ENCODE data around the gene USP16. TPM values are rescaled to one million over a fixed set of nuclear protein-coding genes. Genes with fewer than 3 reads are reported as not detected.

Gene USP16
- total RNA-seq, 1 experiment from 2014 or later, result 24.1 TPM

DNA sequence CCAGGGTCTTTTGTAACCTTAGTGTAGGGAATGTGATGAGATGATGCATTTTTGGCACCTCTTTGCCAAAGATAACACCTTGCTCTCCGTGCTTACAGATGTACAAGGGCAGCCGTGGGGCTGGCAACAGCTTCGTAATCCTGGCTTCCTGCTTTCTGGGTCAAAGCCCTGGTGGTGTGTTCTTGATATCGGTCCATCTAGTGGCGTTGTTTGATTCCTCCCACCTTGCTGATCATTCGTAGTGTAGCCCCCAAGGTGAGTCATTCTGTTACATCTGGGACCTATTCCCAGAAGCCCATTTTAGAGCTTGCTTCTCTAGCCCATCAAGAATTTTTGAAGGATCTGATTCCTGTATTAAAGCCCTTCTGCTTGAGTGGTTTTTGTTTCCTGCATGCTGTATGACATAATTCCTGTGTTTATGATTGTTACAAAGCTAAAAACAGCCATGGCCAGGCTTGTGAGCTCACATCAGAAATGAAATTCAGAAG is 56.0 kb downstream of the USP16 start:
- Histone ChIP-seq H3K9me2 (replicated peaks; ENCODE audit: low read length) (0 out of 2 replicates have a peak, but pooled peaks cover 5% of the 10 kb centered on the region), H3K4me3 (ENCODE audit: low read length) (no peak overlapping the region), H3K9me3 (ENCODE audit: low read length) (no peaks in the 10 kb centered on the region), H3F3A (ENCODE audit: low read length, unreplicated experiment) (no peaks in the 10 kb centered on the region), H3K27ac (ENCODE audit: low read length) (no peak overlapping the region), H3K4me1 (ENCODE audit: insufficient read depth, low read length) (peaks cover 24% of the 10 kb centered on the region), H3K27me3 (ENCODE audit: low read length) (no peaks in the 10 kb centered on the region), H3K36me3 (ENCODE audit: low read depth, low read length) (no peaks in the 10 kb centered on the region), H3K79me2 (ENCODE audit: low read length) (no peaks in the 10 kb centered on the region), H4K20me1 (ENCODE audit: low read length) (no peaks in the 10 kb centered on the region), H3K9ac (ENCODE audit: low read length) (no peak overlapping the region), H2AFZ (ENCODE audit: low read length) (no peak overlapping the region), H3K4me2 (ENCODE audit: low read length) (no peak overlapping the region)
- DNase-seq, result no peak
- no TSS peak for BruUV-seq (replicated peaks)
- CTCF ChIA-PET, result interaction anchor here (0.7 kb wide), 1 partner anchor 11 kb away, joined by 3 read pairs; no protein-coding TSS in a partner anchor
- ATAC-seq, result no peak
- intact Hi-C loops (cut with micrococcal nuclease), result loop anchor here (10.0 kb wide), 1 partner anchor 2004 kb away; no protein-coding TSS in a partner anchor
- POLR2A ChIA-PET (ENCODE audit: unreplicated experiment), result no interaction called here
- no peak for TF ChIP-seq EZH2 (IDR thresholded peaks at IDR 0.05; ENCODE audit: low read length, unreplicated experiment)
- no peak for TF ChIP-seq CTCF (conservative IDR thresholded peaks at IDR 0.05; ENCODE audit: low read depth, low read length)
- no peak for TF ChIP-seq EZH2phosphoT487 (IDR thresholded peaks at IDR 0.05; ENCODE audit: borderline replicate concordance, low read length)

GRCh38 chr21:29082046-29082815 is 57.8 kb downstream of the USP16 start:
- no peak overlapping the region for H3K9ac ChIP-seq (ENCODE audit: low read length)
- H3K79me2 ChIP-seq (ENCODE audit: low read length), result no peaks in the 10 kb centered on the region
- no peak for DNase-seq
- CTCF ChIA-PET, result interaction anchor here (0.5 to 0.6 kb wide), 2 partner anchors 279 to 282 kb away, joined by 3 read pairs; no protein-coding TSS in a partner anchor
- ATAC-seq, result no peak
- 0 out of 2 replicates have a peak, but pooled peaks cover 5% of the 10 kb centered on the region for H3K9me2 ChIP-seq (replicated peaks; ENCODE audit: low read length)
- intact Hi-C loops (cut with micrococcal nuclease), result loop anchor here (10.0 kb wide), 1 partner anchor 2003 kb away; no protein-coding TSS in a partner anchor
- H3K27me3 ChIP-seq (ENCODE audit: low read length), result no peaks in the 10 kb centered on the region
- H3K4me1 ChIP-seq (ENCODE audit: insufficient read depth, low read length), result peaks cover 17% of the 10 kb centered on the region
- no TSS peak for BruUV-seq (replicated peaks)
- no peaks in the 10 kb centered on the region for H3K9me3 ChIP-seq (ENCODE audit: low read length)
- H3K27ac ChIP-seq (ENCODE audit: low read length), result no peak overlapping the region
- H4K20me1 ChIP-seq (ENCODE audit: low read length), result no peaks in the 10 kb centered on the region
- H3K4me3 ChIP-seq (ENCODE audit: low read length), result no peak overlapping the region
- TF ChIP-seq EZH2 (IDR thresholded peaks at IDR 0.05; ENCODE audit: low read length, unreplicated experiment) (no peak), CTCF (conservative IDR thresholded peaks at IDR 0.05; ENCODE audit: low read depth, low read length) (no peak), EZH2phosphoT487 (IDR thresholded peaks at IDR 0.05; ENCODE audit: borderline replicate concordance, low read length) (no peak)
- POLR2A ChIA-PET (ENCODE audit: unreplicated experiment), result interaction anchor here (0.6 kb wide), 1 partner anchor 16 kb away, joined by 3 read pairs; no protein-coding TSS in a partner anchor
- no peak overlapping the region for H3K4me2 ChIP-seq (ENCODE audit: low read length)
- no peaks in the 10 kb centered on the region for H3F3A ChIP-seq (ENCODE audit: low read length, unreplicated experiment)
- no peak overlapping the region for H2AFZ ChIP-seq (ENCODE audit: low read length)
- H3K36me3 ChIP-seq (ENCODE audit: low read depth, low read length), result no peaks in the 10 kb centered on the region
